ENCODE data around the gene ELMO1. TPM values are rescaled to one million over a fixed set of nuclear protein-coding genes. Genes with fewer than 3 reads are reported as not detected.

The ELMO1 gene
- total and polyA plus RNA-seq, 2 experiments from 2014 or later: 6.5 to 24.9 TPM

DNA sequence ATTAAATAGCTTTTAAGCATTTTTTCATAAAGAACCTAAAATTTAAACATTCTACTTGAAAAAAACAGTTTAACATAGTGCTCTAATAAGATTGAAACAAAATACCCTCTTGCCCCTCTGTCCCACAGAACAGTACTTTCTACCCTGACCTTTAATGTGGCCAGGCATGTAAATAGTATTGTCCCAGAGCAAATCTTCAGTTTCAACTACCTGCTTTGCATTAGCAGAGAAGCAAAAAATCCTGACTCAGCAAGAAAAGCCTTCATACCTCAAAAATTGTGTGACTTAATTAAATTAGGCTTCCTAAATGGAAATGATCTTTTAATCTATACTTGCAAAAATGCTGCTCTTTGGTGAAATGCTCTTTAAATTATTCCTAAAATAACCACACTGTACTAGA, 487.0 kb downstream of the ELMO1 start:
- no peaks in the 10 kb centered on the region for H3K27me3 ChIP-seq (ENCODE audit: insufficient read depth)
- H3K4me3 ChIP-seq: no peak overlapping the region
- DNase-seq (ENCODE audit: low spot score): no peak
- Mint-ChIP-seq H3K36me3 (ENCODE audit: low read depth) (no peaks in the 10 kb centered on the region; the same call in 2 of the 3 replicates), H3K4me1 (peaks cover 33% of the 10 kb centered on the region), H3K9me3 (0 out of 3 replicates have a peak, but pooled peaks cover 3% of the 10 kb centered on the region), H3K4me3 (no peak overlapping the region), H3K27me3 (ENCODE audit: insufficient read depth, low read depth, poor library complexity) (peaks cover 2% of the 10 kb centered on the region), H3K27ac (no peak overlapping the region)
- no peaks in the 10 kb centered on the region for H3F3A ChIP-seq (replicated peaks; ENCODE audit: low read depth)
- peak overlapping the region; percentile 16; the same call in 1 of the 2 replicates for H3K4me2 ChIP-seq
- H3K4me1 ChIP-seq (ENCODE audit: insufficient read depth): peaks cover 46% of the 10 kb centered on the region
- H2AFZ ChIP-seq: no peak overlapping the region
- H4K20me1 ChIP-seq (replicated peaks; ENCODE audit: insufficient read depth): no peaks in the 10 kb centered on the region
- H3K27ac ChIP-seq (ENCODE audit: low read depth): no peak overlapping the region
- no peak for ATAC-seq
- no peaks in the 10 kb centered on the region for H3K79me2 ChIP-seq (replicated peaks; ENCODE audit: insufficient read depth)
- TF ChIP-seq ZNF331 (CRISPR knock-in tag; IDR thresholded peaks at IDR 0.05; ENCODE audit: low read depth): no peak
- TF ChIP-seq, protein P1, sequence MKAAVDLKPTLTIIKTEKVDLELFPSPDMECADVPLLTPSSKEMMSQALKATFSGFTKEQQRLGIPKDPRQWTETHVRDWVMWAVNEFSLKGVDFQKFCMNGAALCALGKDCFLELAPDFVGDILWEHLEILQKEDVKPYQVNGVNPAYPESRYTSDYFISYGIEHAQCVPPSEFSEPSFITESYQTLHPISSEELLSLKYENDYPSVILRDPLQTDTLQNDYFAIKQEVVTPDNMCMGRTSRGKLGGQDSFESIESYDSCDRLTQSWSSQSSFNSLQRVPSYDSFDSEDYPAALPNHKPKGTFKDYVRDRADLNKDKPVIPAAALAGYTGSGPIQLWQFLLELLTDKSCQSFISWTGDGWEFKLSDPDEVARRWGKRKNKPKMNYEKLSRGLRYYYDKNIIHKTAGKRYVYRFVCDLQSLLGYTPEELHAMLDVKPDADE (IDR thresholded peaks at IDR 0.05): no peak
- TF ChIP-seq EZH2phosphoT487 (IDR thresholded peaks at IDR 0.05; ENCODE audit: unreplicated experiment): no peak
- TF ChIP-seq, protein P2, sequence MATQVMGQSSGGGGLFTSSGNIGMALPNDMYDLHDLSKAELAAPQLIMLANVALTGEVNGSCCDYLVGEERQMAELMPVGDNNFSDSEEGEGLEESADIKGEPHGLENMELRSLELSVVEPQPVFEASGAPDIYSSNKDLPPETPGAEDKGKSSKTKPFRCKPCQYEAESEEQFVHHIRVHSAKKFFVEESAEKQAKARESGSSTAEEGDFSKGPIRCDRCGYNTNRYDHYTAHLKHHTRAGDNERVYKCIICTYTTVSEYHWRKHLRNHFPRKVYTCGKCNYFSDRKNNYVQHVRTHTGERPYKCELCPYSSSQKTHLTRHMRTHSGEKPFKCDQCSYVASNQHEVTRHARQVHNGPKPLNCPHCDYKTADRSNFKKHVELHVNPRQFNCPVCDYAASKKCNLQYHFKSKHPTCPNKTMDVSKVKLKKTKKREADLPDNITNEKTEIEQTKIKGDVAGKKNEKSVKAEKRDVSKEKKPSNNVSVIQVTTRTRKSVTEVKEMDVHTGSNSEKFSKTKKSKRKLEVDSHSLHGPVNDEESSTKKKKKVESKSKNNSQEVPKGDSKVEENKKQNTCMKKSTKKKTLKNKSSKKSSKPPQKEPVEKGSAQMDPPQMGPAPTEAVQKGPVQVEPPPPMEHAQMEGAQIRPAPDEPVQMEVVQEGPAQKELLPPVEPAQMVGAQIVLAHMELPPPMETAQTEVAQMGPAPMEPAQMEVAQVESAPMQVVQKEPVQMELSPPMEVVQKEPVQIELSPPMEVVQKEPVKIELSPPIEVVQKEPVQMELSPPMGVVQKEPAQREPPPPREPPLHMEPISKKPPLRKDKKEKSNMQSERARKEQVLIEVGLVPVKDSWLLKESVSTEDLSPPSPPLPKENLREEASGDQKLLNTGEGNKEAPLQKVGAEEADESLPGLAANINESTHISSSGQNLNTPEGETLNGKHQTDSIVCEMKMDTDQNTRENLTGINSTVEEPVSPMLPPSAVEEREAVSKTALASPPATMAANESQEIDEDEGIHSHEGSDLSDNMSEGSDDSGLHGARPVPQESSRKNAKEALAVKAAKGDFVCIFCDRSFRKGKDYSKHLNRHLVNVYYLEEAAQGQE (IDR thresholded peaks at IDR 0.05; ENCODE audit: unreplicated experiment): no peak
- TF ChIP-seq STAT1 (IDR thresholded peaks at IDR 0.05; ENCODE audit: unreplicated experiment): no peak
- no peak for TF ChIP-seq EZH2 (IDR thresholded peaks at IDR 0.05; ENCODE audit: low read depth, unreplicated experiment)
- TF ChIP-seq POLR2AphosphoS5 (IDR thresholded peaks at IDR 0.05; ENCODE audit: low read depth): no peak
- peaks cover 23% of the 10 kb centered on the region for H3K9me2 ChIP-seq (ENCODE audit: insufficient read depth)
- no peaks in the 10 kb centered on the region for H3K36me3 ChIP-seq (ENCODE audit: insufficient read depth)

DNA sequence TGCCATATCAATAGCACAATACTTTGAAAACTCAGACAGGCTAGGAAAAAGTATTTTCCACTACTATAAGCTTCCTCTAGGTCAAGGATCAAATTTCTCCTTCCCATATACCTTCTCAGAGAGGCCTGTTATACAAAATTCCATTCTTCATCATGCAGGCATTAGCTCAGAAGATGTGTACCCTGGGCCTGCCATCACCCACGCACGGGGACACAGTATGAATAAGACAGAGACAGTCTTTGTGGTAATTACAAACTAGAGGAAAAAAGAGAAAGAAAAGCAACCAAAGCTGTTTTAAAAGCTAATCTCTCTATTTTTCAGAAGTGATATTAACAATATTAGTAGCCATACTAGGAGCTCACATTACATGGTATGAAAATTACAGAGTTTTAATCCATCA, 487.6 kb downstream of the ELMO1 start:
- H3K4me3 Mint-ChIP-seq: no peak overlapping the region
- no peaks in the 10 kb centered on the region for H3K27me3 ChIP-seq (ENCODE audit: insufficient read depth)
- ATAC-seq: no peak
- H3K79me2 ChIP-seq (replicated peaks; ENCODE audit: insufficient read depth): no peaks in the 10 kb centered on the region
- H3K4me1 ChIP-seq (ENCODE audit: insufficient read depth): peaks cover 46% of the 10 kb centered on the region
- no peaks in the 10 kb centered on the region for H4K20me1 ChIP-seq (replicated peaks; ENCODE audit: insufficient read depth)
- H3K27ac ChIP-seq (ENCODE audit: low read depth): no peak overlapping the region
- no peak overlapping the region for H3K4me2 ChIP-seq
- no peaks in the 10 kb centered on the region; the same call in 2 of the 3 replicates for H3K36me3 Mint-ChIP-seq (ENCODE audit: low read depth)
- H3K4me1 Mint-ChIP-seq: peaks cover 33% of the 10 kb centered on the region
- no peaks in the 10 kb centered on the region for H3F3A ChIP-seq (replicated peaks; ENCODE audit: low read depth)
- peaks cover 23% of the 10 kb centered on the region for H3K9me2 ChIP-seq (ENCODE audit: insufficient read depth)
- H3K27me3 Mint-ChIP-seq (ENCODE audit: insufficient read depth, low read depth, poor library complexity): peaks cover 2% of the 10 kb centered on the region
- H3K4me3 ChIP-seq: no peak overlapping the region
- H3K27ac Mint-ChIP-seq: 0 out of 2 replicates have a peak overlapping the region, but pooled peaks have one; percentile 51
- H3K36me3 ChIP-seq (ENCODE audit: insufficient read depth): no peaks in the 10 kb centered on the region
- no peak overlapping the region for H2AFZ ChIP-seq
- 0 out of 3 replicates have a peak, but pooled peaks cover 3% of the 10 kb centered on the region for H3K9me3 Mint-ChIP-seq
- no peak for DNase-seq (ENCODE audit: low spot score)
- TF ChIP-seq CREB1 (CRISPR knock-in tag; IDR thresholded peaks at IDR 0.05; ENCODE audit: low read depth): no peak
- no peak for TF ChIP-seq JUNB (IDR thresholded peaks at IDR 0.05; ENCODE audit: unreplicated experiment)
- TF ChIP-seq, protein P2 (IDR thresholded peaks at IDR 0.05; ENCODE audit: unreplicated experiment): no peak

Data from GM23338 (cell line).